SK-N-SH treated with all-trans-retinoic acid at 6 μM for 48 hours (cell line): ENCODE measurements around the gene ADAM15.

Source experiments
- CREB5 ChIP-seq: fragments of 250-450 bp; sonication (Bioruptor Pico); IDR thresholded peaks from 2 replicates; pipeline ENCODE4 v1.5.1; 2020; ENCODE audit warnings: low read depth, mild to moderate bottlenecking, moderate library complexity
- ZNF565 ChIP-seq: fragments of 450-650 bp; formaldehyde crosslinking; conservative IDR thresholded peaks from 2 replicates; pipeline ENCODE4 v1.5.0; 2020; ENCODE audit warnings: low read depth, mild to moderate bottlenecking, moderate library complexity

- no peak for TF ChIP-seq CREB5
- TF ChIP-seq ZNF565 (CRISPR knock-in tag) = no peak
These were observed 1.2 kb upstream of the ADAM15 start for GRCh38 chr1:155049651-155050559.
